NOMO-1 treated with DMSO at 0.1 percent for 48 hours (cell line): ENCODE results near the gene C15orf40.
"Not testable (repeated sequence)": the region's sequence is repeated elsewhere in the genome, so short reads cannot be mapped to it uniquely, and the experiment has no call there.

Experiments
- DNase-seq: peaks from one replicate; lab custom pipeline; 2025; ENCODE audit not compliant: unreplicated experiment; lab: John Stamatoyannopoulos, UW

Gene C15orf40

DNA sequence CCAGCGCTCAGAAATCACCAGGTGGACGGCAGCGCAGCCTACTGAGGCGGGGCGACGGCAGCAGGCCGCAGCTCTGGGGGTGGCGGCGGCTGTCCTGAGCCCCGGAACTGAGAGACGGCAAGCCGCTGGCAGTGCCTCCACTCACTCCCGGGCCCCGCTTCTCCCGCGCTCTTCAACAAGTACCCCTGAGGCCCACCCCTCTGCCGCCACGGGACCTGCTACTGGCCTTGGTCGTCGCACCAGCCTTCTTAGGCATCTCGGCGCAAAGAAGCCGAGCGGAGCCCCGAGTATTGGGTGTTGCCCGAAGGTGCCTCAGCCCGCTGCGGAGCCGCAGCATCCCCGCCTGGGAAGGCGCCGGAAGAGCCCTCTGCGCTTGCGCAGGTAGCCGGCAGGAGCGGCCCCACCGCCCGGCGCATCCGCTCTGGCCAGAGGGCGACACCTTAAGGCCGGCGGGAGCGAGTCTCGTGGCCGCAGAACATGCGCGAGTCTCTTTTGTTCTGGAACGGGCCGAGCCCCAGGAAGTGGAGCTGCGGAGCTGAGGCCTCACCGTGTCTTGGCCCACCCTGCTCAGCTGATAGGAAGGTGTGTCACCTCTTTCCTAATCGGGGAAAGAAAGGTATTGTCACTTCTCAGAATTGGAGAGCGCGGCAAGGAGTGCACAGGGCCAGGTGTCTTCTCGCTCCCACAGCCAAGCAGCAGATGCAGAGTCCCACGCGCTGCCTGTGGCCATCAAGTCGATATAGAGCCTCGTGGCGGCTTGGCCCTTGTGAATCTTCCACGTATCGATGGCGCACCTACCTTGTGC, at the start of gene C15orf40:
TSS of gene C15orf40 (minus strand) at position 369 of the 805 bp plus-strand sequence. CDS start at position 337, 32 bp downstream.
- peak; percentile 86 for DNase-seq

DNA sequence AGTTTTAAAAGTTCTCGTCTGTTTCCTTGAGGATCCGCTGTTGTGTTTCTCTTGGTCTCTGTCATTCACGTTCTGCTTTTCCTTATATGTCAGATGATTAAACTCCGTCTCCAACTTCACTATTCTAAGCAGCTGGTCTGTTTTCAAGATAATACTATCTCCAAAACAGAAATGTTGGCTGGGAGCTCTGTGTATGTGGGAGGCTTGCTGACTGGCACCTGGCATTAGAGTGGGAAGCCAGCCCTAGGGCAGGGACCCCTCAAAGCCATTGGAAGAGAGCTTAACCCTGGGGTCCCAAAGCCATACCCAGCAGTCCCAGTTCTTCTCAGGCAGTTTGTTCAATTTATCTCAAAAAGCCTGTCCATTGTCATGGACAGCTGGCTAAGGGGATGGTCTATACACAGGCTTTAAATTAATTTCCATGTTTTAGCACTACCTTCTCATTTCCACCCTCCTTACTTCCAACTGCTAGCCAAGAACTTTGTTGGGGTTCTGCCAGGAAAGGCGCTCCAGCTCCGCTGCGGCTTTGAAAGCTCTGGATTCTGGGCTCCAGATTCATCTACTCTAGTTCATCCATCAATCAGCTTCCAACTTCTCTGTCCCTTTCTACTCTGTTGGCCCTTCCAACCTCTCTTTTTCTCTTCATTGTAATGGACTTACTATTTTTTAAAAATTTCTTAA, 46.4 kb upstream of the C15orf40 start:
- no peak for DNase-seq

GRCh38 chr15:83057002-83057401, 45.6 kb upstream of the C15orf40 start:
- no peak for DNase-seq

- no peak for DNase-seq
These were observed 41.7 kb upstream of the C15orf40 start for GRCh38 chr15:83053151-83053550.

DNA sequence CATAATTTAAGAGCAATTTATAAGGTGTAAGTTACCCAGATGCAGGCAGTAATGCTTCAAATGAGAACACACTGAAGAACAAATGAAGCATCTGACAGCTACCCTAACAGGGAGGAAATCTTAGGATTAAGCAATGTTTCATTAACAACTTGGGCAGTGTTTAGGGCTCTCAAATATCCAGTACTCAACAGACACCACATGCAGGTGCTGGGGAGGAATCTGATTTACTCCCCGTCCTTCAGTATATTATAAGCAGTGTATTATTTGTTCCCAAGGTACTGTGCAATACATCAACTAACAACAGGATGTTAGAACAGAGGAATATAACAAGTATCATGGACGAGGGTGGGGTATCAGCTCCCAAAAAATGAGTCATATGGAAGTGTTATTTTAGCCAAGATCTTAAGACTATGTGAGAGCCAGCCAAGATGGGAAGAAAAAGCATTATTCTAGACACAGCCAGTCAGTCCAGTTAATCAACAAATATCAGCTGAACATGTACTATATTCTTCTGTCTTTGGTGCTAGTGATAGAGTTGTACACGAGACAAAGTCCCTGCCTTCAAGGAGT, 35.2 kb upstream of the C15orf40 start:
- no peak for DNase-seq

GRCh38 chr15:83044156-83044555, 32.7 kb upstream of the C15orf40 start:
- DNase-seq = no peak

GRCh38 chr15:83039206-83039605, 27.8 kb upstream of the C15orf40 start:
- no peak for DNase-seq

- DNase-seq = no peak
These were observed 24.8 kb upstream of the C15orf40 start for GRCh38 chr15:83036253-83036652.

GRCh38 chr15:83031234-83031633, 19.8 kb upstream of the C15orf40 start:
- DNase-seq = not testable (repeated sequence)

- no peak for DNase-seq
These were observed 18.6 kb upstream of the C15orf40 start for GRCh38 chr15:83030021-83030420.

- DNase-seq = no peak
These were observed 7.0 kb upstream of the C15orf40 start for GRCh38 chr15:83018436-83018835.

DNA sequence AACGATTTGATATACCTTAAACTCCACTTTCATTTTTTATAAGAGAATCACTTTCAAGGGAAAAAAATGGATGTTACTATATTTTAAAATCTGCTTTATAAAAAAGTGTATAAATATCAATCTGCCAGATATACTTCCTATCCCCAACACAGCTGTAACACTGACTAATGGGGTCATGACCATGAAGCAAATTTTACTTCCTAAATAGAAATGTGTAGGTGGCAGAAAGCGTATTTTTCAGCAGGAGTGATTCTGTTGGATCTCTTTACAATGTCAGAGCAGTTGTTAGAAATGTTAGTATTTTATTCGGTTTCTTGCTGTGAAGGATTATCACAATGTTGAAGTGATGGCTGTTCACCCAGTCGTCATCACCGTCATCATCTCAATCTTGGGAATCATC, 5.5 kb upstream of the C15orf40 start:
- no peak for DNase-seq

- DNase-seq = no peak
These were observed 3.9 kb upstream of the C15orf40 start for GRCh38 chr15:83015361-83015760.

DNA sequence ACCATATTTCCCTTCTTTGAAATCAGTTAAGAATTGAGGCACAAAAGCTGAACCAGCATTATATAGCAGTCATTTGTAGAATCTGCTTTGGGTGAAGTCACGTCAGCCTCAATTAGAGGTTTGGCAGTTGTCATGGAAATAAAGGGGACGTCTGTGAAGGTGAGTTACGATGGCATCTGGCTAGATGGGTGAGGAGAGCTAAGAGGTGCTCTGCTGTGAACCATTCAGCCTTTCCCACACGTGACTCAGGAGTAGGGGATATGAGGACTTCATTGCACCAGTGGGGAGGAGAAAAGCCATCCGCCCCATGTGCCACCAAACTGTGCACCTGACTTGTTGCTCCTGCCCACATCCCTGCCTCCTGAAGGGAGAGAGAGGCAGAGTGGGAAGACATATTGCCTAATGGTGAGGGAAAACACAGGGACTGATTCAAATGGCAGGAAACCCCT, 2.8 kb upstream of the C15orf40 start:
- no peak for DNase-seq

- DNase-seq = peak; percentile 1
These were observed 1.2 kb upstream of the C15orf40 start for GRCh38 chr15:83012636-83013035.

DNA sequence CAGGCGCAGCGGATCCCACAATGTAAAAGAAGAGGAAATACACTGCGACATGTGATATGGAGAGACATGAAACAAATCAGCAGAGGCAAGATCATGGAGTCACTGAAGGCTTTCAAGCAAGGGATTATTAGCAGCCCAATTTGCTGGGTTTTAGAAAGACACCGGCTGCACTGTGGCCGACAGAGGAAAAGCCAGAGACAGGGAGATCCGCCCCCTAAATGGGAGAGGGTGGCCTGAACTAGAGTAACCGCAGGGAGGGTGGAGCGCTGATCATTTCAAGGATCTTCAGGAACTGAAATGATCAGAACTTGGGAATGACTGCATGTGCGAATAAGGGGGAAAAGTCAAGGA, 612 bp upstream of the C15orf40 start:
- no peak for DNase-seq

- DNase-seq = peak; percentile 76
These were observed 649 bp downstream of the C15orf40 start for GRCh38 chr15:83010709-83011270.

GRCh38 chr15:83000672-83001031, 10.8 kb downstream of the C15orf40 start:
- DNase-seq = not testable (repeated sequence)

- DNase-seq = peak; percentile 66
These were observed 11.4 kb downstream of the C15orf40 start for GRCh38 chr15:82999905-83000671.

GRCh38 chr15:82999426-82999825, 12.0 kb downstream of the C15orf40 start:
- no peak for DNase-seq

GRCh38 chr15:82995938-82996337, 15.5 kb downstream of the C15orf40 start:
- no peak for DNase-seq
